ENCODE measurements around the gene HDGFL2.

HDGFL2 gene

GRCh38 chr19:4472174-4472974 is at the start of gene HDGFL2:
TSS of gene HDGFL2 (plus strand) at chr19:4472297. CDS start at chr19:4472351, 54 bp downstream.
- DNase-seq: no peak

- no peak for DNase-seq
Observed at GRCh38 chr19:4423416-4424126, 48.5 kb upstream of the HDGFL2 start.

- no peak for DNase-seq
Observed at GRCh38 chr19:4425537-4425936, 46.6 kb upstream of the HDGFL2 start.

GRCh38 chr19:4428326-4428975 is 43.6 kb upstream of the HDGFL2 start:
- no peak for DNase-seq

- DNase-seq: no peak
Observed at GRCh38 chr19:4429256-4429655, 42.8 kb upstream of the HDGFL2 start.

- no peak for DNase-seq
Observed at GRCh38 chr19:4429771-4430171, 42.3 kb upstream of the HDGFL2 start.

GRCh38 chr19:4430760-4431159 is 41.3 kb upstream of the HDGFL2 start:
- DNase-seq: no peak

GRCh38 chr19:4431296-4431695 is 40.8 kb upstream of the HDGFL2 start:
- no peak for DNase-seq

- no peak for DNase-seq
Observed at GRCh38 chr19:4431808-4432674, 40.1 kb upstream of the HDGFL2 start.

GRCh38 chr19:4432918-4433506 is 39.1 kb upstream of the HDGFL2 start:
- DNase-seq: no peak

- no peak for DNase-seq
Observed at GRCh38 chr19:4434391-4434790, 37.7 kb upstream of the HDGFL2 start.

- DNase-seq: no peak
Observed at GRCh38 chr19:4436231-4436630, 35.9 kb upstream of the HDGFL2 start.

GRCh38 chr19:4437103-4437502 is 35.0 kb upstream of the HDGFL2 start:
- no peak for DNase-seq

- DNase-seq: no peak
Observed at GRCh38 chr19:4439243-4439642, 32.9 kb upstream of the HDGFL2 start.

GRCh38 chr19:4441994-4442818 is 29.9 kb upstream of the HDGFL2 start:
- no peak for DNase-seq

- no peak for DNase-seq
Observed at GRCh38 chr19:4442819-4443146, 29.3 kb upstream of the HDGFL2 start.

GRCh38 chr19:4443188-4443587 is 28.9 kb upstream of the HDGFL2 start:
- no peak for DNase-seq

- no peak for DNase-seq
Observed at GRCh38 chr19:4443966-4444764, 27.9 kb upstream of the HDGFL2 start.

GRCh38 chr19:4444765-4445741 is 27.0 kb upstream of the HDGFL2 start:
- no peak for DNase-seq
